Tibial nerve (tissue), 4 donors: ENCODE data around the gene PROB1.

Source experiments
- EP300 ChIP-seq, 2 donors: sonication (generic); formaldehyde crosslinking; IDR thresholded peaks; one replicate each; pipeline ENCODE4 v1.6.1; 2017; ENCODE audit warnings: antibody characterized with exemption in 2 of 2, mild to moderate bottlenecking in 1 of 2
- POLR2A ChIP-seq, 2 donors: fragments of 450-650 bp; IDR thresholded peaks; one replicate each; pipeline ENCODE4 v1.6.1; 2017; ENCODE audit warnings: antibody characterized with exemption in 2 of 2, mild to moderate bottlenecking in 2 of 2, moderate library complexity in 2 of 2
- TF ChIP-seq, protein P1 (sequence below), 5 experiments: fragments of 200-600 bp in 3 of 5; fragments of 450-650 bp in 2 of 5; sonication (generic) in 3 of 5; IDR thresholded peaks; one replicate each; pipeline ENCODE4 v1.5.1; 2016 to 2019; ENCODE audit warnings: antibody characterized with exemption in 5 of 5, mild to moderate bottlenecking in 3 of 5, moderate library complexity in 2 of 5

DNA sequence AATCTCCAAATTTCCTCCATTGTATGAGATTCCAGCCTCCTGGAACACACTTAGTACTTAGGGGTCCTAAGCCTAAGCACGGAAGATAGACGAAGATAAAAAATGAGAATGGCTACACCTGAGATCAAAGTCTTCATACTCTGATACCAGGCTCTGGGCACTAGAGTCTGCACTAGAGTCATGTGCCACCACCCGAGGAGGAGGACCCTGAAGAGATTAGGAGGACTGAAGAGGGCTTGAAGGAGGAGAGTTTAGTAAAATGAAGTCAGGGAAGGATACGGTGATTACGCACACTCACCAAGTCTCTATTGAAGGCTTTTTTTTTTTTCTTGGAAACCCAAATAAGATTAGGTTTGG, 9.6 kb upstream of the PROB1 start:
- TF ChIP-seq, protein P1, sequence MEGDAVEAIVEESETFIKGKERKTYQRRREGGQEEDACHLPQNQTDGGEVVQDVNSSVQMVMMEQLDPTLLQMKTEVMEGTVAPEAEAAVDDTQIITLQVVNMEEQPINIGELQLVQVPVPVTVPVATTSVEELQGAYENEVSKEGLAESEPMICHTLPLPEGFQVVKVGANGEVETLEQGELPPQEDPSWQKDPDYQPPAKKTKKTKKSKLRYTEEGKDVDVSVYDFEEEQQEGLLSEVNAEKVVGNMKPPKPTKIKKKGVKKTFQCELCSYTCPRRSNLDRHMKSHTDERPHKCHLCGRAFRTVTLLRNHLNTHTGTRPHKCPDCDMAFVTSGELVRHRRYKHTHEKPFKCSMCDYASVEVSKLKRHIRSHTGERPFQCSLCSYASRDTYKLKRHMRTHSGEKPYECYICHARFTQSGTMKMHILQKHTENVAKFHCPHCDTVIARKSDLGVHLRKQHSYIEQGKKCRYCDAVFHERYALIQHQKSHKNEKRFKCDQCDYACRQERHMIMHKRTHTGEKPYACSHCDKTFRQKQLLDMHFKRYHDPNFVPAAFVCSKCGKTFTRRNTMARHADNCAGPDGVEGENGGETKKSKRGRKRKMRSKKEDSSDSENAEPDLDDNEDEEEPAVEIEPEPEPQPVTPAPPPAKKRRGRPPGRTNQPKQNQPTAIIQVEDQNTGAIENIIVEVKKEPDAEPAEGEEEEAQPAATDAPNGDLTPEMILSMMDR (IDR thresholded peaks at IDR 0.05) = no peak
- TF ChIP-seq EP300 (IDR thresholded peaks at IDR 0.05) (no peak), POLR2A (IDR thresholded peaks at IDR 0.05) (no peak)
